NCI-H345 (cell line): ENCODE data around the gene ZNF560.
"Not testable (repeated sequence)": the region's sequence is repeated elsewhere in the genome, so short reads cannot be mapped to it uniquely, and the experiment has no call there.

Source experiments
- DNase-seq: peaks from one replicate; lab custom pipeline; 2025; lab: John Stamatoyannopoulos, UW

The ZNF560 gene

DNA sequence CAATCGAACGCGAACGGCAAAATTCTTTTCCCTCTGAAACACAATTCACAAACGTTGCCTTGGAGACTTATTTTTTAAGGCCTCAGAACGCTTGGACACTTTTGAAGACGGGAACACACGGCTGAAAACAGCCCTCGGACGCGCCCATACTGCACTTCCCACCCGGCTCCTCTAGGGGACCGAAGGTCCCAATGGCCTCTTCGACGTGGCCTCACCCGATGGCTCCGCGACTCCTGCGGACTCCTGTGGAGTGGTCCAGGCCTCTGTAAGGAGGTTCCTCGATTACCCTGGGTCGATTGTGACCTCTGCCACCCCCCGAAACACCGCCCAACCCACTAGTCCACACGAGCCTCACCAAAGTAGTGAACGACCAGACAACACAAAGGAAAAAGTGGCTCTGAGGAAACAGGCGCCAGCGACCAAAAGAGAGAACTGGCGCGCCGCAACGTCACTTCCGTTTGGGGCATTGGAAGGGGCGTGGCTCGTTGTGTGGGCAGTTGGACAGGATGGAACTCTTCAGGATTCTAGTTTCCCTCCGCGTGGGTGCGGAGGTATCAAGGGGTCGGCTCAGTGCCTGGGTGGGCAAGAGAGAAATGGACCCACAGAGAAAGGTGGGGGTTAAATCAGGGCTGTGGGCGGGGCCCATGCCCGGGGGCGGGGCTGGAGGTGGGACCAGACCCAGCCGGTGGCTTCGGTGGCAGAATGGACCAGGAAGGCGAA, at the start of gene ZNF560:
Gene ZNF560, minus strand, starts transcription at position 434 of the 720 bp plus-strand sequence. CDS start 23,303 bp downstream, outside the sequence.
- DNase-seq = no peak

DNA sequence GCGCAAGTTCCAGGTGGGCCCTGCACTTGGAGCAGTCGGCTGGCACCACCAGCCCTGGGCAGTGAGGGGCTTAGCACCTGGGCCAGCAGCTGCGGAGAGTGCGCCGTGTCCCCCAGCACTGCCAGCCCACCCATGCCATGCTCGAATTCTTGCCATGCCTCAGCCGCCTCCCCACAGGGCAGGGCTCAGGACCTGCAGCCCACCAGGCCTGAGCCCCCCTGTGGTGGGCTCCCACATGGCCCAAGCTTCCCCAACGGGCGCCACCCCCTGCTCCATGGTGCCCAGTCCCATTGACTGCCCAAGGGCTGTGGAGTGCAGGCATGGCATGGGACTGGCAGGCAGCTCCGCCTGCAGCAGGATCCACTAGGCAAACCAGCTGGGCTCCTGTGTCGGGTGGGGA, 49.5 kb upstream of the ZNF560 start:
- no peak for DNase-seq

DNA sequence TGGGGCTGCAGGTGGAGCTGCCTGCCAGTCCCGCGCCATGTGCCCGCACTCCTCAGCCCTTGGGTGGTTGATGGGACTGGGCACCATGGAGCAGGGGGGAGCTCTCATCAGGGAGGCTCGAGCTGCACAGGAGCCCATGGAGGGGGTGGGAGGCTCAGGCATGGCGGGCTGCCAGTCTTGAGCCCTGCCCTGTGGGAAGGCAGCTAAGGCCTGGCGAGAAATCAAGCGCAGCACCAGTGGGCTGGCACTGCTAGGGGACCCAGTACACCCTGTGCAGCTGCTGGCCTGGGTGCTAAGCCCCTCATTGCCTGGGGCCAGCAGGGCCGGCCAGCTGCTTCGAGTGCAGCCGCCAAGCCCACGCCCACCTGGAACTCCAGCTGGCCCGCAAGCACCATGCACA, 42.9 kb upstream of the ZNF560 start:
- DNase-seq = not testable (repeated sequence)

DNA sequence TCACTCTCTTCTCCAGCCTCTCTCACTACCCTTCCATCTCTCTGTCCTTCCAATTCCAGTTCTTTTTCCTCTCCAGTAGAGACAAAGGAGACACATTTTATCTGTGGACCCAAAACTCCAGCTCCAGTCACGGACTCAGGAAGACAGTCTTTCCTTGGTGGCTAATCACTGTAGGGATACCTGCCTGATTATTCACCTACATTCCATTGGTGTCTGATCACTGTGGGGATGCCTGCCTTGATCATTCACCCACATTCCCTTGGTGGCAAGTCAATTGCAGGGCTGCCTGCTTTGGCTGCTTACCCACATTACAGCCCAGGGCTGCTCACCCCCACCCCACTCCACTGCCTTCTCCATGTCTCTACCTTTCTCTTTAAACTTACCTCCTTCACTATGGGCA, 41.5 kb upstream of the ZNF560 start:
- not testable (repeated sequence) for DNase-seq

DNA sequence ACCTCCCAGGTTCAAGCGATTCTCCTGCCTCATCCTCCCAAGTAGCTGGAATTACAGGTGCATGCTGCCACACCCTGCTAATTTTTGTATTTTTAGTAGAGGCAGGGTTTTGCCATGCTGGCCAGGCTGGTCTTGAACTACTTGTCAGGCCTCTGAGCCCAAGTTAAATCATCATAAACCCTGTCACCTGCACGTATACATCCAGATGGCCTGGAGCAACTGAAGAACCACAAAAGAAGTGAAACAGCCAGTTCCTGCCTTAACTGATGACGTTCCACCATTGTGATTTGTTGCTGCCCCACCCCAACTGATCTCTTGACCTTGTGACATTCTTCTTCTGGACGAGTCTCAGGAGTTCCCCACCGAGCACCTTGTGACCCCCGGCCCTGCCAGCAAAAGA, 40.8 kb upstream of the ZNF560 start:
- DNase-seq = not testable (repeated sequence)

DNA sequence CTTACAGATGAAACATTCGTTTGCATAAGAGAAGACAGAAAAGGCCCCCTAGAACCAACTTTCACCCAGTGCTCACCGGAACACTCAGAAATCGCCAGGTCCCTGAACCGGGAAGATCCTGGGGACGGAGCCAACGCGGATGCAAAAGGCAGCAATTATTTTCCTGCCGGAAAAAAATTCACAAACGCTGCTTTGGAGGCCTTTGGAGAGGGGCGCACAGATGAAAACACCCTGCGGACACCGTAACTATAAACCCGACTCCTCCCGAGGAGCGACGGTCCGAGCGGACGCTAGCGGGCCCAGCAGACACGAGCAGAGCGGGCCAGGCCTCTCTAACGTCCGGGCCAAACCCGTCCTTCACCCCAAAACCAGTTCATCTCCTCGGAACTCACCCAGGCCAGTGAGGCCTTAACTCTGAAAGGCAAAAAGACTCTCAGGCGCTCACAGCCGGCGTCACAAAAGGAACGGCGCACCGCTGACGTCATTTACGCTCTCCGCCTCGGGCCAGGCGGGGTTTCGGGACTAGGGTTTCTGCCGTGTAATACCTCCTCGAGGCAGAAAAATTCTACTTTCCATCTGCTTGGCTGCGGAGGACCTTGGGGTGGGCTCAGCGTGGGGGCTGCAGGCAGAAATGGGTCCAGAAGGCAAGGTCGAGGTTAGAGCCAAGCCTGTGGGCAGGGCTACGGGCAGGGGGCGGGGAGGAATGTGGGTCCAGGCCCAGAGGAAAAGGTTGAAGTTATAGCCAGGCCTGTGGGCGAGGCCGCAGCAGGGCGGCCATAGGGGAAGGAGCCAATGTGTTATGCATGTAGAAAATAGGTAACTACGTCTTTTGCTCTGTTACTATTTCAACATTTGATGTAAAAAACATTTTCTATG, 40.0 kb upstream of the ZNF560 start, which contains the start of gene ZNF426:
Gene ZNF426, minus strand, starts transcription at position 463 of the 876 bp plus-strand sequence. CDS start 2,413 bp downstream, outside the sequence.
- peak; percentile 84 for DNase-seq

DNA sequence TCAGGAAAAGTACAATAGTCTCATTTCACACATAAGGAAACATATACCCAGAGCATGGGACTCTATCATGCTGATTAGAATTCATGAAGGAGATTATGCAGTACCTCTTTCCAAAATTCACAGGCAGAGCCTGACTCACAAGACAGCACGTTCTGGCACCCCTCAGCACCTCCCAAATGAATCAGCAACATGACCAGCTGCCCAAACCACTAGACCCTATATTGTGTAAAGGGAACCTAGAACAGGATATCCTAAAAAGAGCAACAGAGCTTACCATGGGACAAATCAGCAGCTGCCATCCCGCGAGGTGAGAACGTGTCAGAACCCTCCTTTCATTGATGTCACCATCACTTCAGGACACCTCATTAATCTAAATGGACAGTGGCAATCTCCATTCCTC, 37.5 kb upstream of the ZNF560 start:
- no peak for DNase-seq

DNA sequence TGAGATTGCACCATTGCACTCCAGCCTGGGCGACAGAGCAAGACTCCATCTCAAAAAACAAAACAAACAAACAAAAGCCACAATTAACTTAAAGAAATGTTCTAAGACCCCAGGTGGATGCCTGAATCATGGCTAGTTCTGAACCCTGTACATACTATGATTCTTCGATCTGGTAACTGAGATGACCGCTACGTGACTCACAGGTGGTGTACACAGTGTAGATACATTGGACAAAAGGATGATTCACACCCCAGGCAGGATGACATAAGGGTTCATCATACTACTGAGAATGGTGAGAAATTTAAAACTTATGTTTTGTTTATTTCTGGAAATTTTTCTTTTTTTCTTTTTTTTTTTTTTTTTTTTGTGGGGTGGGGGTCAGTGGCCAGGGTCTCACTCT, 33.5 kb upstream of the ZNF560 start:
- DNase-seq = no peak

DNA sequence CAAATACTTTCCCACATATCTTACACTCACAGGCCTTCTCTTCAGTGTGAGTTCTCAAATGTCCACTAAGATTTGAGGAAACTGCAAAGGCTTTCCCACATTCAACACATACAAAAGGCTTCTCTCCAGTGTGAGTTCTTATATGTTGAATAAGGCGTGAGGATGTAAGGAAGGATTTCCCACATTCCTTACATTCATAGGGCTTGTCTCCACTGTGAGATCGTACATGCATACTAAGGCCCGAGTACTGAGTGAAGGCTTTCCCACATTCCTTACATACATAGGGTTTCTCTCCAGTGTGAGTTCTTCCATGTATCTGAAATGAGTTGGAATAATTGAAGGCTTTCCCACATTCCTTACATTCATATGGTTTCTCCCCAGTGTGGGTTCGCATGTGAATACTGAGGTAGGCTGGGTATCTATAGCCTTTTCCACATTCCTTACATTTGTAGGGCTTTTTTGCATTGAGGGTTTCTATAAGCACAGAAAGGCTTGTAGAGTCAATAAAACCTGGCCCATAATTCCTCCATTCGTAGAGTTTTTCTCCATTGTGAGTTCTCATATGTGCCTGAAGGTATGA, 30.4 kb upstream of the ZNF560 start:
- no peak for DNase-seq

DNA sequence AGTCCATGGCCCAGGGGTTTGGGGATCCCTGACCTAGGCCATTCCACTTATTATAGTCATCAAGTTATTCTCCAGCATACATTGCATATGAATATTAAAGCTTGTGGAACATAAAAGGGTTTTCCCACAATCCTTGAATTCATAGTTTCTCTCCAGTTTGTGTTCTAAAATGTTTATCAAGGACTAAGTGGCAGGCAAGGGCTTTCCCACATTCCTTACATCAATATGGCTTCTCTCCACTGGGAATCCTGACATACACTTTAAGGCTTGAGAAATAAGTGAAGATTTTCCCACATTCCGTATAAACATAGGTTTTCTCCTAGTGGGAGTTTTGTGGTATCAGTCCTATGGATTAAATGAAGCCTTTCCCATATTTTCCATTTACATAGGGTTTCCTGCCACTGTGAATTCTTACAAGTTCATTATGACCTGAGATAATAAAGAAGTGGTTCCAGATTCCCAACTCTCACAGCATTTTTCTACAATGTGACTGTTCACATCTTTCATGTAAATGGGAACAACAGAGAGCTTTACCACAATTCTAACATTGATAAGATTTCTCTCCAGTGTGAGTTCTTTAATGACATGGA, 25.6 kb upstream of the ZNF560 start:
- no peak for DNase-seq

DNA sequence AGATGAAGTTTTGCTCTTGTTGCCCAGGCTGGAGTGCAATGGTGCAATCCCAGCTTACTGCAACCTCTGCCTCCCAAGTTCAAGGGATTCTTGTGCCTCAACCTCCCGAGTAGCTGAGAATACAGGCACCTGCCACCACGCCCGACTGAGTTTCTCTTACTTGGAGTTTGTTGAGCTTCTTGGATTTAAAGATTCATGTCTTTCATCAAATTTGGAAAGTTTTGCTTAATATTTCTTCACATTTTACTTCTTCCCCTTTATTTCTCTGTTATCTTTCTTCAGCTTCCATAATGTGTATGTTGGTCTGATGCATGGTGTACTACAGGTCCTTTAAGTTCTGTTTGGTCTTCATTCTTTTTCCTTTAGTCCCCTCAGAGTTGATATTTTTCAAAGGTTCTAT, 8.9 kb upstream of the ZNF560 start:
- no peak for DNase-seq

DNA sequence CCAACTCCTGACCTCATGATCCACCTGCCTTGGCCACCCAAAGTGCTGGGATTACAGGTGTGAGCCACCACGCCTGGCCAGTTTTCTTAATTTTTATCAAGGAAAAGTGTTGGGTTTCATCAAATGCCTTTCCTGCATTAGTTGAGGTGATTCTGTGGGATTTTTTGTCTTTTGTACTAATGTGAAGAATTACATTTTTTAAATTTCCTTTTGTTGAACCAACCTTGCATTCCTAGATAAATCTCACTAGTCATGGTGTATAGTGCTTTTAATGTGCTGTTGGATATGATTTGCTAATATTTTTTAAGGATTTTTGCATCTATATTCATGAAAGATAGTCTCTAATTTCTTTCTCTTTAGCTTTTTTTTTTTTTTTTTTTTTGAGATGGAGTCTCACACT, 2.4 kb upstream of the ZNF560 start:
- DNase-seq = no peak

DNA sequence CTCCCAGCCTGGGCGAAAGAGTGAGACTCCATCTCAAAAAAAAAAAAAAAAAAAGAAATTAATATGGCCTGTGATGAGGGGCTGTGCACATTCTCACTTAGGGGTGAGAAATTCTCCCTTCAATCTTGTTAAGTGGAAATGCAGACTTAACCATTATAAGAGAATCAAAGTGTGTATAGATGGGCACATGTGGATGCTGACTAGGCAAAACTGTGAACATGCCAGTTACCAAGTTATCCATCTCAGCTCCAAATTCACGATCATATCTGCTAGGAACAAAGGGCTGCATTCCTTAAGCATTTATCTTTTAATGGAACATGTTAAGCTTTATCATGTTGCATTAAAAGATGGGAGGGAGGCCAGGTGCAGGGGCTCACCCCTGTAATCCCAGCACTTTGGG, 4.3 kb downstream of the ZNF560 start:
- DNase-seq = no peak

DNA sequence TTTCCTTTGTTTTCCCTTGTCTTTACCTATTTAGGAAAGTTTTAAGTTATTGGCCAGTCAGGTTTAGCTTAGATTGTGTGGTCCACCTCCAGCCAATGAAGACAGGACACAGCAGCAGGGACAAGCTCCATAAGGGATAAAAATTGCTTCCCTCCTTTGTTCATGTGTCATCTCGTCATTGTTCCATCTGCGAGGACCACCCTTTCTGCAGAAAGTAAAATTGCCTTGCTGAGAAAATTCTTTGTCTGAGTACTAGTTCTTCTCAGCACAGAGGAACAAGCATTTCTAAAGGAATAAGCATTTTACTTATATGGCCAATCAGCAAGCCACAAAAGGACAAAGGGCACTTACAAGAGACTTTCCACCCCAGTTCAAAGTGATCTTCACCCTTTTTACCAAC, 11.4 kb downstream of the ZNF560 start:
- no peak for DNase-seq

DNA sequence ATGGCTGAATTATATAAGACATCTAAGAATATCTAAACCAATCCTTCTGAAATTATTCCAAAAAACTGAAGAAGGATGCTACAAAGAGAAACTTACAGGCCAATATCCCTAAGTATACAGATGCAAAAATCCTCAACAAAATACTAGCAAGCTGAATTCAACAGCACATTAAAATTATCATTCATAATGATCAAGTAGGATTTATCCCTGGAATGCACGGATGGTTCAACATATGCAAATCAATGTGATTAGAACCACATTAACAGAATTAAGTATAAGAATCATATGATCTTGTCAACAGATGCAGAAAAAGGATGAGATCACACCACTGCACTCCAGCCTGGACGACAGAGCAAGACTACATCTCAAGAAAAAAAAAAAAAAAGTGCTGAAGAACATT, 13.3 kb downstream of the ZNF560 start:
- DNase-seq = no peak

DNA sequence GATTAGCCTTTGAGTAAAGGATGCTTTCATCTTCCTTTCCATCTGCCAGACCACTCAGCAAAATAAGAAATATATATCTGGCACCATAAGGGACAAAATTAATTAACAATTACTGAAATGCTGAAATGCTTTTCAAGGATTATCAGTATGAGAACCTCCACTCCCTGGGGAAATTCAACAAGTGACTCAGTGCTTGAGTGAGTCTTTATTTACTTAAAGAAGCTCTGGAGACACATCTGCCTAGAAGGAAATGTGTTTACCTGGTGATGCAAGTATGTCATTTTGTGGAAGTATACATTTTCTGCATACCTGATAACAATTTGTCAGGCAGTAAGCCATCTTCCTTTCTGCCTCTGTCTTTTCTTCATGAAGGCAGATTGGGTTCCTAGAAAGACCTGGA, 23.4 kb downstream of the ZNF560 start:
- DNase-seq = no peak

DNA sequence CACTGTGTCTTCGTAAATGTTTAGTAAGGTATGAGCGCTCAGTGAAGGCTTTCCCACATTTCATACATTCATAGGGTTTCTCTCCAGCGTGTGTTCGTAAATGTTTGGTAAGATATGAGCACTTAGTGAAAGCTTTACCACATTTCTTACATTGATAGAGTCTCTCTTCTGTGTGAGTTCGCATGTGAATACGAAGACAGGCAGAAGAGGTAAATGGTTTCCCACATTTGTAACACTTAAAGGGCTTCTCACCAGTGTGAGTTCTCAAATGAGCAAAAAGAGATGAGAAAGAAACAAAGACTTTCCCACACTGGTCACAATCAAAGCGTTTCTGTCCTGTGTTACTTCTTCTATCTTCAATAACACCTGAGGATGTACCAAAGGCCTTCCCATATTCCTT, 31.3 kb downstream of the ZNF560 start:
- no peak for DNase-seq

DNA sequence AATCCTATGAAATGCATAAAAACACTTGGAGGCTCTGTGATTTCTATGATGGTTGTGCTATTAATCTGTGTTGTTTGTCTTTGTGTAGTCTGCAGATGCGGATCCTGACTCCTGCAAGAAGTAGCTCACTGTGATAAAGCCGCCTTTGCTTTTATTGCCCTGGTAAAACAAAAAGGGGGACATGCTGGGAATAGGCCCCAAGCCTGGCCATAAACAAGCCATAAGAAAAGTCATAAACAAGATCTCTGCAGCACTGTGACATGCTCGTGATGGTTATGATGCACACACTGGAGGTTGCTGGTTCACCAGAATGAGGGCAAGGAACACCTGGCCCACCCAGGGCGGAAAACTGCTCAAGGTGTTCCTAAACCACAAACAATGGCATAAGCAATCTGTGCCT, 36.5 kb downstream of the ZNF560 start:
- DNase-seq = no peak

DNA sequence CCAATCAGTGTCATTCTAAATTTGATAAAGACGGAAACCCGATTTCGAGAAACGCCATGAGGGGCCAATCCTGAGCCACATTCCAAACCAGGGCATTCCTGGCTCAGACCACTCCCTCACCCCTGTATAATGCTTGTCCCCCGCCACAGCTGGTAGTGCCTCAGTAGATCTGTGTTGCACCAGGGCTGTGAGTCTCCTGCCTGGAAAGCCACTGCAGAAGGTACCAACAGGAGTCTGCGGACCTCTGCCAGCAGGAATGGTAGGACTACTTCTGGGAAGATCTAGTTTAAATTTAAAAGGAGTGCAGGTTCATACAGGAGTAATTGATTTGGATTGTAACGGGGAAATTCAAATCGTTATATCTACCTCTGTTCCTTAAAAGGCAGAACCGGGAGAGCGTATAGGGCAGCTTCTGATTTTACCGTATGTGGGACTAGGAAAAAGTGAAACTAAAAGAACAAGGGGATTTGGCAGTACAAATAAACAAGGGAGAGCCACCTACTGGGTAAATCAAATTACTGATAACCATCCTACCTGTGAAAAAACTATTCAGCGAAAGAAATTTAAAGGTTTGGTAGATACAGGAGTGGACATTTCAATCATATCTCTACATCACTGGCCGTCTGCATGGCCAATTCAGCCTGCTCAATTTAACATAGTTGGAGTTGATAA, 42.3 kb downstream of the ZNF560 start:
- no peak for DNase-seq

DNA sequence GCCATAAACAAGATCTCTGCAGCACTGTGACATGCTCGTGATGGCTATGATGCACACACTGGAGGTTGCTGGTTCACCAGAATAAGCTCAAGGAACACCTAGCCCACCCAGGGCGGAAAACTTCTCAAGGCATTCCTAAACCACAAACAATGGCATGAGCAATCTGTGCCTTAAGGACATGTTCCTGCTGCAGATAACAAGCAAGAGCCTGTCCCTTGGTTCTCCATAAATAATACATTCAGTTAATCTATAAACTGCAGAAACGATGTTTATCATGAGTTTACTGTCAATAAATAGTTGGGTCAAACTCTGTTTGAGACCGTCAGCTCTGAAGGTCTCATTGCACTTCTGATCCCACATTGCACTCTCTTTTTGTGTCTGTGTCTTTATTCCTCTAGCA, 44.5 kb downstream of the ZNF560 start:
- no peak for DNase-seq

DNA sequence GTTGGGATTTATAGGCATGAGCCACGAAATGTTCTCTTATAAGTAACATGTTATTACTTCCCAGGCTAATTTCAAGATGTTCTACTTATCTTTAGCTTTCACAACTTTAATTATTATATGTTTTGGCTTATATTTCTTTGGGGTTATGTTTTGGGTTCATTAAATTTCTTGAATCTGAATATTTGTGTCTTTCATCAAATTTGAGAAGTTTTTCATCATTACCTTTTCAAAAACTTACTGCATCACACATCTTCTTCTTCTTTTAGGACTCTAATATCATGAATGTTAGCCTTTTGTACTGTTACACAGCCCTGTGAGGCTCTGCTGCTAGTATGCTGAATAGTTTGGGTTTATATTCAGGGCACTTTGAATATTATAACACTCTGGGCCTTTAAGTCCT, 53.4 kb downstream of the ZNF560 start:
- DNase-seq = no peak

DNA sequence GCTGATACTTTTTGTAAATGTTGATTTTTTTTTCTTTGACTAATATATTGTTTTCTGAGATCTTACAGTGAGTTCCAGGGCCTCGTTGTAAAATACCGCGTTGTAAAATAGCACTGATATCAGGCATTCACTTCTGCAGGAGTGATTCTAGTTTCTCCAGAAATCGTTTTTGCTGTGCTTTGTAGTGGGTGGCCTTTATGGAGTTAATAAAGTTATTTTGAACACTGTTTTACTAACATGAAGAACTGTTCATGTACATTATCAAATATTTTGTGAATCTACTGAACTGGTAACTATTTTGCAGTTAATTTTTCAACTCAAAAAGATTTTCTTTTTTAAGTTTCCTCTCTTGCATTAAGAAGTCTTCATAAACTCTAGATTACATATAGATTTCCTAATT, 62.1 kb downstream of the ZNF560 start:
- DNase-seq = no peak
